ENCODE measurements around the gene DGKH. TPM values are rescaled to one million over a fixed set of nuclear protein-coding genes. Genes with fewer than 3 reads are reported as not detected.
A peak's percentile ranks its signal among the peaks of the same experiment; 100 is the strongest.

DGKH gene
- total and polyA plus RNA-seq, 2 of the 13 experiments (the other 11 are each of a cell fraction or from before 2014, with no cell fraction given), result 0.01 to 0.13 TPM

GRCh38 chr13:42275506-42275905, 227.1 kb downstream of the DGKH start:
- H3K9ac ChIP-seq (ENCODE audit: insufficient read depth, low read depth, low read length), result no peak overlapping the region
- no peaks in the 10 kb centered on the region for H3K9me3 ChIP-seq (ENCODE audit: low read length)
- ChIA-PET POLR2A (no interaction called here), CTCF (ENCODE audit: low intra/inter-chr PET ratio, low total read pairs) (no interaction called here)
- TF ChIP-seq ZNF629 (CRISPR knock-in tag; conservative IDR thresholded peaks at IDR 0.05), result peak; percentile 91
- TF ChIP-seq ZNF776 (CRISPR knock-in tag; IDR thresholded peaks at IDR 0.05), result no peak
- intact Hi-C loops (cut with micrococcal nuclease; ENCODE audit: unreplicated experiment), result no loop called here
- no TSS peak for BruUV-seq (replicated peaks)
- no peak overlapping the region for H3K4me3 ChIP-seq (replicated peaks in 1 of 3; ENCODE audit: insufficient read depth in 1 of 3, low read depth in 2 of 3, low read length in 3 of 3)
- no peaks in the 10 kb centered on the region for H3K27me3 ChIP-seq (ENCODE audit: control insufficient read depth in 1 of 2, insufficient read depth in 2 of 2, low read length in 2 of 2)
- WGBS (ENCODE audit: low lambda C conversion rate), result 100% methylated on average over 4 of the region's 4 CpGs
- H3K4me2 ChIP-seq (ENCODE audit: low read depth, low read length), result no peak overlapping the region
- FAIRE-seq (no peak), DNase-seq (ENCODE audit: low spot score) (no peak), ATAC-seq (no peak)
- in situ Hi-C loops (cut with HindIII; ENCODE audit: extremely low pct_ligation_motif_present, low pct_unique_long_range_greater_than_20kb), result no loop called here
- H3K36me3 ChIP-seq (replicated peaks in 1 of 2; ENCODE audit: control insufficient read depth in 1 of 2, insufficient read depth in 2 of 2, low read length in 2 of 2), result no peaks in the 10 kb centered on the region
- peaks cover 9% of the 10 kb centered on the region for H3K79me2 ChIP-seq (ENCODE audit: insufficient read depth, low read length)
- no peak overlapping the region for H2AFZ ChIP-seq (ENCODE audit: low read length)
- peaks cover 29% of the 10 kb centered on the region for H3K4me1 ChIP-seq (ENCODE audit: insufficient read depth, low read length)
- no peaks in the 10 kb centered on the region for H4K20me1 ChIP-seq (ENCODE audit: insufficient read depth, low read length)
- H3K27ac ChIP-seq (ENCODE audit: extremely low read length, insufficient read depth, low read length), result no peak overlapping the region

- no peaks in the 10 kb centered on the region for H3K9me3 ChIP-seq (ENCODE audit: low read length)
- in situ Hi-C loops (cut with HindIII; ENCODE audit: extremely low pct_ligation_motif_present, low pct_unique_long_range_greater_than_20kb) (no loop called here), intact Hi-C loops (cut with micrococcal nuclease; ENCODE audit: unreplicated experiment) (no loop called here)
- BruUV-seq (replicated peaks), result no TSS peak
- no peaks in the 10 kb centered on the region for H3K27me3 ChIP-seq (ENCODE audit: control insufficient read depth in 1 of 2, insufficient read depth in 2 of 2, low read length in 2 of 2)
- ChIA-PET CTCF (ENCODE audit: low intra/inter-chr PET ratio, low total read pairs) (no interaction called here), POLR2A (no interaction called here)
- ATAC-seq (no peak), FAIRE-seq (no peak), DNase-seq (ENCODE audit: low spot score) (no peak)
- no peak overlapping the region for H3K4me2 ChIP-seq (ENCODE audit: low read depth, low read length)
- no peak overlapping the region for H2AFZ ChIP-seq (ENCODE audit: low read length)
- no peak for TF ChIP-seq NCOA5 (CRISPR knock-in tag; IDR thresholded peaks at IDR 0.05)
- no peak for TF ChIP-seq HOMEZ (CRISPR knock-in tag; IDR thresholded peaks at IDR 0.05; ENCODE audit: low read depth)
- TF ChIP-seq ZNF839 (CRISPR knock-in tag; IDR thresholded peaks at IDR 0.05; ENCODE audit: borderline replicate concordance), result no peak
- no peak for TF ChIP-seq ZNF691 (CRISPR knock-in tag; IDR thresholded peaks at IDR 0.05; ENCODE audit: borderline replicate concordance, low read depth)
- TF ChIP-seq ZNF253 (CRISPR knock-in tag; IDR thresholded peaks at IDR 0.05; ENCODE audit: borderline replicate concordance), result no peak
- H3K27ac ChIP-seq (ENCODE audit: extremely low read length, insufficient read depth, low read length), result no peak overlapping the region
- H3K4me3 ChIP-seq (replicated peaks in 1 of 3; ENCODE audit: insufficient read depth in 1 of 3, low read depth in 2 of 3, low read length in 3 of 3), result no peak overlapping the region
- peaks cover 9% of the 10 kb centered on the region for H3K79me2 ChIP-seq (ENCODE audit: insufficient read depth, low read length)
- no peaks in the 10 kb centered on the region for H4K20me1 ChIP-seq (ENCODE audit: insufficient read depth, low read length)
- WGBS (ENCODE audit: low lambda C conversion rate), result 91% methylated on average over 3 of the region's 3 CpGs
- no peak overlapping the region for H3K9ac ChIP-seq (ENCODE audit: insufficient read depth, low read depth, low read length)
- no peaks in the 10 kb centered on the region for H3K36me3 ChIP-seq (replicated peaks in 1 of 2; ENCODE audit: control insufficient read depth in 1 of 2, insufficient read depth in 2 of 2, low read length in 2 of 2)
- peaks cover 29% of the 10 kb centered on the region for H3K4me1 ChIP-seq (ENCODE audit: insufficient read depth, low read length)
These were observed 228.2 kb downstream of the DGKH start for GRCh38 chr13:42276683-42277082.
